Measurements from ENCODE around the gene SNX19. TPM values are rescaled to one million over a fixed set of nuclear protein-coding genes. Genes with fewer than 3 reads are reported as not detected.

Gene SNX19
- total RNA-seq, 1 donor from 2014 or later, result 60.4 TPM

- ChIA-PET CTCF (interaction anchor here (2.3 to 4.2 kb wide), 2 partner anchors 31 to 460 kb away, joined by 17 to 43 read pairs; no protein-coding TSS in a partner anchor), POLR2A (no interaction called here)
- no peaks in the 10 kb centered on the region for H3K4me1 Mint-ChIP-seq
- H3K4me3 Mint-ChIP-seq, result no peak overlapping the region
- no peaks in the 10 kb centered on the region for H3K27me3 Mint-ChIP-seq
- intact Hi-C loops (cut with micrococcal nuclease), result no loop called here
- no peaks in the 10 kb centered on the region for H3K9me3 Mint-ChIP-seq
- ATAC-seq (ENCODE audit: low read depth) (no peak), DNase-seq (no peak)
- no peak for TF ChIP-seq CTCF (IDR thresholded peaks at IDR 0.05)
- H3K36me3 Mint-ChIP-seq (ENCODE audit: low read depth), result peaks cover 64% of the 10 kb centered on the region
- no peak overlapping the region for H3K27ac Mint-ChIP-seq
These were observed 23.4 kb downstream of the SNX19 start for GRCh38 chr11:130892861-130893260.

- ChIA-PET POLR2A (no interaction called here), CTCF (interaction anchor here (0.6 kb wide), 1 partner anchor 29 kb away, joined by 4 read pairs; no protein-coding TSS in a partner anchor)
- no peak for TF ChIP-seq CTCF (IDR thresholded peaks at IDR 0.05)
- no peak for DNase-seq
- no peak overlapping the region for H3K4me3 Mint-ChIP-seq
- H3K36me3 Mint-ChIP-seq (ENCODE audit: low read depth), result peaks cover 61% of the 10 kb centered on the region
- H3K27me3 Mint-ChIP-seq, result no peaks in the 10 kb centered on the region
- no peaks in the 10 kb centered on the region for H3K9me3 Mint-ChIP-seq
- intact Hi-C loops (cut with micrococcal nuclease), result no loop called here
- ATAC-seq (ENCODE audit: low read depth), result no peak
- H3K4me1 Mint-ChIP-seq, result peaks cover 2% of the 10 kb centered on the region
- H3K27ac Mint-ChIP-seq, result no peak overlapping the region
These were observed 25.0 kb downstream of the SNX19 start for GRCh38 chr11:130891326-130891725.

- no peaks in the 10 kb centered on the region for H3K9me3 Mint-ChIP-seq
- peaks cover 2% of the 10 kb centered on the region for H3K4me1 Mint-ChIP-seq
- no peak for TF ChIP-seq CTCF (IDR thresholded peaks at IDR 0.05)
- no peak for ATAC-seq (ENCODE audit: low read depth)
- ChIA-PET POLR2A (no interaction called here), CTCF (interaction anchor here (1.3 kb wide), 1 partner anchor 28 kb away, joined by 5 read pairs; no protein-coding TSS in a partner anchor)
- H3K27ac Mint-ChIP-seq, result no peak overlapping the region
- H3K36me3 Mint-ChIP-seq (ENCODE audit: low read depth), result peaks cover 60% of the 10 kb centered on the region
- no peak overlapping the region for H3K4me3 Mint-ChIP-seq
- no peak for DNase-seq
- intact Hi-C loops (cut with micrococcal nuclease), result no loop called here
- no peaks in the 10 kb centered on the region for H3K27me3 Mint-ChIP-seq
These were observed 26.1 kb downstream of the SNX19 start for GRCh38 chr11:130890039-130890745.

- Mint-ChIP-seq H3K27ac (no peak overlapping the region), H3K36me3 (ENCODE audit: low read depth) (peaks cover 59% of the 10 kb centered on the region), H3K4me1 (peaks cover 2% of the 10 kb centered on the region), H3K4me3 (no peak overlapping the region), H3K27me3 (no peaks in the 10 kb centered on the region), H3K9me3 (no peaks in the 10 kb centered on the region)
- ChIA-PET POLR2A (no interaction called here), CTCF (interaction anchor here (1.3 kb wide), 1 partner anchor 26 kb away, joined by 5 read pairs; no protein-coding TSS in a partner anchor)
- ATAC-seq (ENCODE audit: low read depth), result no peak
- no peak for DNase-seq
- intact Hi-C loops (cut with micrococcal nuclease), result no loop called here
- TF ChIP-seq CTCF (IDR thresholded peaks at IDR 0.05), result no peak
These were observed 27.5 kb downstream of the SNX19 start for GRCh38 chr11:130888790-130889189.

GRCh38 chr11:130886704-130887103, 29.6 kb downstream of the SNX19 start:
- POLR2A ChIA-PET, result no interaction called here
- ATAC-seq (ENCODE audit: low read depth), result no peak
- Mint-ChIP-seq H3K4me1 (peaks cover 2% of the 10 kb centered on the region), H3K36me3 (ENCODE audit: low read depth) (peaks cover 60% of the 10 kb centered on the region), H3K27me3 (no peaks in the 10 kb centered on the region), H3K9me3 (no peaks in the 10 kb centered on the region), H3K4me3 (no peak overlapping the region), H3K27ac (no peak overlapping the region)
- intact Hi-C loops (cut with micrococcal nuclease), result no loop called here
- no peak for TF ChIP-seq CTCF (IDR thresholded peaks at IDR 0.05)
- DNase-seq, result no peak
- CTCF ChIA-PET, result no interaction called here
